Spleen (tissue), 11 donors: ENCODE measurements around the gene OBSL1. TPM values are rescaled to one million over a fixed set of nuclear protein-coding genes. Genes with fewer than 3 reads are reported as not detected.

Source experiments
- DNase-seq: peaks from one replicate; pipeline ENCODE4 v3.0.0-alpha.2; 2020
- H3K27ac ChIP-seq, 8 donors: fragments of 200-600 bp; sonication (generic) in 7 of 8; 1 replicate in 4 of 8; 2 replicates in 4 of 8; pipeline versions ENCODE4 v1.5.0 to v1.8.0; 2016 to 2021; ENCODE audit warnings: inconsistent platforms in 4 of 8, mild to moderate bottlenecking in 4 of 8, moderate library complexity in 1 of 8
- H3K27me3 ChIP-seq, 7 donors: fragments of 200-600 bp; sonication (generic) in 6 of 7; replicated peaks in 1 of 7; 1 replicate in 4 of 7; 2 replicates in 3 of 7; pipeline versions ENCODE4 v1.5.0 to v1.8.0; 2016 to 2021; ENCODE audit warnings: inconsistent platforms in 3 of 7, mild to moderate bottlenecking in 1 of 7
- H3K36me3 ChIP-seq, 6 donors: fragments of 200-600 bp; sonication (generic) in 5 of 6; 1 replicate in 4 of 6; 2 replicates in 2 of 6; pipeline versions ENCODE4 v1.5.0 to v1.8.0; 2016 to 2021; ENCODE audit warnings: inconsistent platforms in 2 of 6
- H3K4me1 ChIP-seq, 6 donors: fragments of 200-600 bp; sonication (generic) in 5 of 6; 1 replicate in 3 of 6; 2 replicates in 3 of 6; pipeline versions ENCODE4 v1.5.0 to v1.8.0; 2016 to 2021; ENCODE audit warnings: inconsistent platforms in 3 of 6
- H3K4me3 ChIP-seq, 8 donors: fragments of 200-600 bp; sonication (generic) in 7 of 8; 1 replicate in 4 of 8; 2 replicates in 4 of 8; pipeline versions ENCODE4 v1.5.0 to v1.8.0; 2016 to 2021; ENCODE audit warnings: inconsistent platforms in 4 of 8, mild to moderate bottlenecking in 4 of 8, moderate library complexity in 2 of 8
- H3K9me3 ChIP-seq, 8 donors: fragments of 200-600 bp; sonication (generic) in 7 of 8; 1 replicate in 4 of 8; 2 replicates in 4 of 8; pipeline versions ENCODE4 v1.5.0 to v1.8.0; 2016 to 2021; ENCODE audit warnings: inconsistent platforms in 4 of 8
- CTCF ChIP-seq, 11 experiments: fragments of 200-600 bp in 7 of 11; fragments of 450-650 bp in 4 of 11; sonication (generic) in 4 of 11; IDR thresholded peaks in 8 of 11; conservative IDR thresholded peaks in 3 of 11; 1 replicate in 7 of 11; 2 replicates in 4 of 11; pipeline versions ENCODE4 v1.4.0 to v1.8.0; 2016 to 2021; ENCODE audit warnings: antibody characterized with exemption in 11 of 11, inconsistent platforms in 4 of 11, mild to moderate bottlenecking in 1 of 11
- POLR2A ChIP-seq, 3 donors: fragments of 450-650 bp; IDR thresholded peaks; one replicate each; pipeline ENCODE4 v1.5.1; 2017; ENCODE audit warnings: antibody characterized with exemption in 3 of 3, mild to moderate bottlenecking in 1 of 3
- POLR2AphosphoS5 ChIP-seq, 3 donors: sonication (generic); formaldehyde crosslinking; IDR thresholded peaks; one replicate each; pipeline ENCODE4 v1.5.1; 2017; ENCODE audit warnings: antibody characterized with exemption in 3 of 3
- WGBS, 5 donors: extraction: QIAGEN DNeasy Blood & Tissue Kit in 3 of 5; methylation state at CpG; one replicate each; pipeline versions ENCODE4 v1.1.5 to v1.1.7; 2013 to 2018; 5-methylcytosine and 5-hydroxymethylcytosine counted together
- intact Hi-C: fragments of 100-400 bp; cut with DNase I; formaldehyde crosslinking; loops from one replicate; pipeline ENCODE4 v1.15.0; 2023; ENCODE audit warnings: low total_unique reads
- polyA plus RNA-seq, 3 donors: library from polyadenylated mRNA; stranded (reverse); fragments of 200-250 nt; gene quantifications; one replicate each; pipeline ENCODE4 v1.2.1, GENCODE V29; 2013
- total RNA-seq, 7 donors: library from RNA; depleted of rRNA in 3 of 7; stranded (reverse); fragments of >200 nt in 3 of 7; fragmentation: NEBNext Ultra II Directional in 4 of 7; extraction: Animal tissue kit (Norgen Biotek cat#: 25700) in 4 of 7; gene quantifications; one replicate each; pipeline versions ENCODE4 v1.1.0 to v1.2.1, GENCODE V29; 2016 to 2021
- donor health status: healthy with polysubstance abuse.
- donor health status: DM: no; HTN: no; CAD: no; lungs with moderate emphysema.
- donor health status: DM: no; HTN: no; CAD: no.
- donor health status: Bipolar disorder and iron deficiency.
- donor health status: healthy.
- donor health status: DM: no; HTN: no; CAD: no.
- donor health status: DM: yes; HTN: yes; CAD: no.

The OBSL1 gene
- total and polyA plus RNA-seq, 10 donors, result 15.9 to 51.6 (median 31.0) TPM

GRCh38 chr2:219530048-219530963, 41.0 kb downstream of the OBSL1 start:
- Histone ChIP-seq H3K36me3 (no peaks in the 10 kb centered on the region), H3K27me3 (peaks cover 5 to 83% (median 45%) of the 10 kb centered on the region in 7 donors), H3K27ac (no peak overlapping the region), H3K4me3 (peak overlapping the region in 1 of 8 donors; percentile 1), H3K4me1 (peaks cover 0 to 9% (median 6%) of the 10 kb centered on the region in 6 donors), H3K9me3 (no peaks in the 10 kb centered on the region)
- intact Hi-C loops, result loop anchor here (2.0 to 10.0 kb wide), 2 partner anchors 56 to 128 kb away; no protein-coding TSS in a partner anchor
- peak in 2 of 3 donors; percentile 33 to 52 for TF ChIP-seq POLR2AphosphoS5 (IDR thresholded peaks at IDR 0.05)
- peak; percentile 92 to 98 (median 94) for TF ChIP-seq CTCF (IDR thresholded peaks at IDR 0.05 in 8 of 11, conservative IDR thresholded peaks at IDR 0.05 in 3 of 11)
- no peak for TF ChIP-seq POLR2A (IDR thresholded peaks at IDR 0.05)
- peak; percentile 96 for DNase-seq
- 15 to 16% (median 15%) methylated on average over 19 to 21 of the region's 21 CpGs for WGBS, 5 donors

GRCh38 chr2:219527472-219527871, 43.9 kb downstream of the OBSL1 start:
- H3K36me3 ChIP-seq, result no peaks in the 10 kb centered on the region
- intact Hi-C loops, result no loop called here
- no peak for DNase-seq
- no peak for TF ChIP-seq POLR2AphosphoS5 (IDR thresholded peaks at IDR 0.05)
- TF ChIP-seq CTCF (IDR thresholded peaks at IDR 0.05 in 8 of 11, conservative IDR thresholded peaks at IDR 0.05 in 3 of 11), result no peak
- TF ChIP-seq POLR2A (IDR thresholded peaks at IDR 0.05), result no peak
- no peak overlapping the region for H3K27ac ChIP-seq
- H3K4me1 ChIP-seq, result peaks cover 5 to 20% (median 15%) of the 10 kb centered on the region in 6 donors
- H3K27me3 ChIP-seq, result peaks cover 11 to 100% (median 71%) of the 10 kb centered on the region in 7 donors
- no peak overlapping the region for H3K4me3 ChIP-seq
- 59 to 70% (median 61%) methylated on average over 5 of the region's 5 CpGs for WGBS, 5 donors
- H3K9me3 ChIP-seq, result no peaks in the 10 kb centered on the region

GRCh38 chr2:219527076-219527394, 44.3 kb downstream of the OBSL1 start:
- no peaks in the 10 kb centered on the region for H3K9me3 ChIP-seq
- no peaks in the 10 kb centered on the region for H3K36me3 ChIP-seq
- H3K4me1 ChIP-seq, result peaks cover 6 to 24% (median 18%) of the 10 kb centered on the region in 6 donors
- no peak overlapping the region for H3K4me3 ChIP-seq
- peaks cover 11 to 100% (median 76%) of the 10 kb centered on the region in 7 donors for H3K27me3 ChIP-seq
- DNase-seq, result no peak
- intact Hi-C loops, result no loop called here
- TF ChIP-seq CTCF (IDR thresholded peaks at IDR 0.05 in 8 of 11, conservative IDR thresholded peaks at IDR 0.05 in 3 of 11) (no peak), POLR2A (IDR thresholded peaks at IDR 0.05) (no peak), POLR2AphosphoS5 (IDR thresholded peaks at IDR 0.05) (no peak)
- 39 to 63% (median 48%) methylated on average over 6 of the region's 6 CpGs for WGBS, 5 donors
- no peak overlapping the region for H3K27ac ChIP-seq
